22Rv1 (cell line): Measurements from ENCODE around the gene FGFR1OP2.

Experiments used
- ZFX ChIP-seq: fragments of 450-650 bp; IDR thresholded peaks from 2 replicates; pipeline ENCODE4 v1.6.1; 2017; ENCODE audit warnings: antibody characterized with exemption, borderline replicate concordance
- TF ChIP-seq, protein P1 (sequence below): fragments of 450-650 bp; IDR thresholded peaks from 2 replicates; pipeline ENCODE4 v1.5.1; 2017; ENCODE audit warnings: mild to moderate bottlenecking

DNA sequence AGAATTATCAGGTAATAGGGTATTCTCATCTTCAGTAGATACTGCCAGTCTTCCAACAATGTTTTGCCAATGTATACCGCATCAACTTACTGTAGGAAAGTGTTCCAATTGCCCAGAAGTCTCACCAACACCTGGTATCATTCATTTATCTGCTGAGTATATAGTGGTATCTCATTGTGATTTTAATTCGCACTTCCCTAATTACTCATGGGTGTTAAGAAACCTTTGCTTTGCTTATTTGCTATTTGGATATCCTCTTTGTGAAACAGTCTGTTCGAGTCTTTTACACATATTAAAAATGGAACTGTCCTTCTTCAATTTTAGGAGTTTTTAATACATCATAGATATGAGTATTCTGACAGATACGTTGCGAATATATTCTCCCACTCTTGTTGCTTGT is 69.8 kb downstream of the FGFR1OP2 start:
- TF ChIP-seq, protein P1, sequence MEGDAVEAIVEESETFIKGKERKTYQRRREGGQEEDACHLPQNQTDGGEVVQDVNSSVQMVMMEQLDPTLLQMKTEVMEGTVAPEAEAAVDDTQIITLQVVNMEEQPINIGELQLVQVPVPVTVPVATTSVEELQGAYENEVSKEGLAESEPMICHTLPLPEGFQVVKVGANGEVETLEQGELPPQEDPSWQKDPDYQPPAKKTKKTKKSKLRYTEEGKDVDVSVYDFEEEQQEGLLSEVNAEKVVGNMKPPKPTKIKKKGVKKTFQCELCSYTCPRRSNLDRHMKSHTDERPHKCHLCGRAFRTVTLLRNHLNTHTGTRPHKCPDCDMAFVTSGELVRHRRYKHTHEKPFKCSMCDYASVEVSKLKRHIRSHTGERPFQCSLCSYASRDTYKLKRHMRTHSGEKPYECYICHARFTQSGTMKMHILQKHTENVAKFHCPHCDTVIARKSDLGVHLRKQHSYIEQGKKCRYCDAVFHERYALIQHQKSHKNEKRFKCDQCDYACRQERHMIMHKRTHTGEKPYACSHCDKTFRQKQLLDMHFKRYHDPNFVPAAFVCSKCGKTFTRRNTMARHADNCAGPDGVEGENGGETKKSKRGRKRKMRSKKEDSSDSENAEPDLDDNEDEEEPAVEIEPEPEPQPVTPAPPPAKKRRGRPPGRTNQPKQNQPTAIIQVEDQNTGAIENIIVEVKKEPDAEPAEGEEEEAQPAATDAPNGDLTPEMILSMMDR, result no peak
- TF ChIP-seq ZFX, result no peak
